ENCODE results near the gene SESN3. TPM values are rescaled to one million over a fixed set of nuclear protein-coding genes. Genes with fewer than 3 reads are reported as not detected.

The SESN3 gene
- total and polyA plus RNA-seq, 2 experiments from 2014 or later = 2.9 to 19.2 TPM

DNA sequence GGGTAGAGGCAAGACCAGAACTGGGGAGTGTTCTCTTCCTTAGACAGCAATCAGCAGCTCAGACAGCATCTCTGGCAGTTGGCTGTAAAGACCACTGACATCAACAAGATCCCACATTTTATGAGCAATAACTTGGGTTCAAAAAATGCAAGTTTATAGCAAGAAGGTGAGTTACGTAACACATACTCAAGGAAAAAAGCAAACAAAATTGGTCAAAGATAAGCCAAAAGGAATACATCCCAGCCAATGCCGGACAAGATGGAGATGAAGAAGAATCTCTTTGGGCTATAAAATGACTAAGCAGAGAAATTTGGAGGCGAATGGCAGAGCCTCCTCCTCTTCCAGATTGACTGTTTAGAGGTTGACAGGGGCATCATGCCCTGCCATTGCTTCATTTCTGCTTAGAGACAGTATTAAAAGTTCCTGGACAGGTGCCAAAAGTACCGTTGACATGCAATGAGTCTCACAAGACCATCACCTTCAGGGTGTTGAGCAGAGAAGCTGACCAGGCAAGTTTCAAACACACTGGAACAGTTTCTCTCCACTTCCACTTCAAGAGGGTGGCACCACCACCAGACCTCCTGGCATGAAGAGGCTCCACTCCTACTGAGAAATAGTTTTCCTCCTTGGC, 85.5 kb downstream of the SESN3 start:
- Histone ChIP-seq H2AFZ (no peak overlapping the region), H3K4me1 (ENCODE audit: insufficient read depth) (peaks cover 53% of the 10 kb centered on the region), H3K27ac (no peak overlapping the region), H3K27me3 (replicated peaks; ENCODE audit: insufficient read depth) (no peaks in the 10 kb centered on the region), H3F3A (ENCODE audit: insufficient read depth) (peaks cover 65% of the 10 kb centered on the region), H3K9me3 (ENCODE audit: low read depth) (no peaks in the 10 kb centered on the region), H3K36me3 (ENCODE audit: low read depth) (no peaks in the 10 kb centered on the region), H3K4me3 (no peak overlapping the region), H3K4me2 (ENCODE audit: unreplicated experiment) (no peak overlapping the region), H3K9ac (no peak overlapping the region), H4K20me1 (ENCODE audit: insufficient read depth) (no peaks in the 10 kb centered on the region), H3K79me2 (ENCODE audit: insufficient read depth) (no peaks in the 10 kb centered on the region), H3K9me2 (ENCODE audit: insufficient read depth) (no peaks in the 10 kb centered on the region)
- 82 to 89% methylated on average over 4 of the region's 4 CpGs for WGBS, 2 experiments (ENCODE audit: low coverage in 1 of 2, low lambda C conversion rate in 2 of 2, missing lambda C conversion rate in 2 of 2)
- in situ Hi-C loops (cut with MboI) = no loop called here
- TF ChIP-seq EZH2phosphoT487 (IDR thresholded peaks at IDR 0.05; ENCODE audit: insufficient read depth, low read depth) (no peak), EZH2 (IDR thresholded peaks at IDR 0.05; ENCODE audit: insufficient read depth, poor library complexity, severe bottlenecking) (no peak)
- no peak for DNase-seq

DNA sequence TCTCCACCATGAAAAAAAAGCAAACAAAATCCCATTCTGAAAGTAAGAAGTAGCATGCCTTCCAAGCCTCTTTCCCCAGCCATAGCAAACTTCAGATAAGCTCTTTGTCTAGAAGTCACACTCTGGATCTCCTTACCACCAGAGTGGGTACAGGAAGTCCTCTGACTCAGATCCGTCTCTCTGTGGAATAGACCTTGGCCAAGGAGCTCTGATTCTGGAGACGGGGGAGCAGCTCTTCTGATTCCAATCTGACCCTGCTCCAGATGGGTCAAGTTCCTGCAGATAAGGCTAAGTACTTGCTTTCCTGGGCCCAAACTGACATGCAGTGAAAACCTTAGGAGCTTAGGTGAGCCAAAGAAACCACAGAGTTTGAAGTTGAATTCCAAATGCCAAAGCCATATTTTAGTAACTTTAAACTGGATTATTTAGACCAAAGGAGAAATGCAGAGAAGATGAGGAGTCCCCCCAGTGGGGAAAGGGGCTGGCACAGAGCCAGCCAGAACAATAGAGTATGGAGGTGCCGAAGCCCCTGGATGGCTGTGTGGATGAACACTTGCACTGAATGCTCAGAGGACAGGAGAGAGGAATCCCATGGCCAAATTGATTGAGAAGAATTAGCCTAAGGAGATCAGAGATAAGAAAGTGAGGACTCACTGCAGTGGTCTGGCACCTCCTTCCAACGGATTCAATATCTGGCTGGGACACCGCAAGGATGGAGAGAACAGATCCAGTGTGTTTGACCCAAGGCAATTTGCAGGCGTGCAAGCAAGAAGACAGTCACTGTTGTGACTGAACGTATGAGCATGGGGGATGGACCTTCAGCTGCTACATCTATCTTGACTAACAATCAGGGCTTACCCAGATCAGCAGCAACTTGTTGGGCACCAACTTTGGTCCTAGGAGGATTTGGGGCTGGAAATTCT, 86.4 kb downstream of the SESN3 start:
- Histone ChIP-seq H3K9me3 (ENCODE audit: low read depth) (no peaks in the 10 kb centered on the region), H3K9ac (no peak overlapping the region), H4K20me1 (ENCODE audit: insufficient read depth) (no peaks in the 10 kb centered on the region), H3K27ac (no peak overlapping the region), H3F3A (ENCODE audit: insufficient read depth) (peaks cover 65% of the 10 kb centered on the region), H3K4me1 (ENCODE audit: insufficient read depth) (peaks cover 56% of the 10 kb centered on the region), H3K79me2 (ENCODE audit: insufficient read depth) (no peaks in the 10 kb centered on the region), H3K36me3 (ENCODE audit: low read depth) (no peaks in the 10 kb centered on the region), H3K4me2 (ENCODE audit: unreplicated experiment) (peak overlapping the region; percentile 2), H3K9me2 (ENCODE audit: insufficient read depth) (no peaks in the 10 kb centered on the region), H2AFZ (no peak overlapping the region), H3K27me3 (replicated peaks; ENCODE audit: insufficient read depth) (no peaks in the 10 kb centered on the region), H3K4me3 (no peak overlapping the region)
- TF ChIP-seq EZH2phosphoT487 (IDR thresholded peaks at IDR 0.05; ENCODE audit: insufficient read depth, low read depth) (no peak), EZH2 (IDR thresholded peaks at IDR 0.05; ENCODE audit: insufficient read depth, poor library complexity, severe bottlenecking) (no peak)
- in situ Hi-C loops (cut with MboI) = no loop called here
- peak; percentile 47 for DNase-seq
- 82 to 83% methylated on average over 7 of the region's 7 CpGs for WGBS, 2 experiments (ENCODE audit: low coverage in 1 of 2, low lambda C conversion rate in 2 of 2, missing lambda C conversion rate in 2 of 2)

DNA sequence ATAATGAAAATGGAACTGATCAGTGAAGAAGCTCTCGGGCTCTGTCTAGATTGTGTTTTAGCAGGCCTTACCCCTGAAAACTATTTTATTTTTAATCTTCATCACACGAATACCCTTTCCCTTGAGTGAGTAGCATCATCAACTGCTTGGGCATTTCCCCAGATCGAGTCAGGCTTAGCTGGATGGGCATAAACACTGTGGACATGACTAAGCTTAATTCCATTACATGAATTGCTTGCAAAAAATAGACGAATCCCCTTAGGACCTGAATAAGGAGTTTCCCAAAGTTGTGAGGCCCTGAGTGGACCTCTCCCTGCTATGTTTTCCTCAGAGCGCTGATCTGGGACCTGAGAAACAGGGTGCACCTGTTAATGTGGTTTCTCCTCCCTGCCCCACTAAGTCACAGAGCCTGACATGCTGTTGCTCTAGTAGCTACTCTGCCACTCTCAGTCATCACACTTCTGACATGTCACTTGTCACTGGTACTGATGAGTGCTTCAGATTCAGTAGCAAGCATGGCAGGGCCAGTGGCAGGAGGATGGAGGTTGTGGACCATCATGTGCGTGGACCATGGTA, 87.8 kb downstream of the SESN3 start:
- peak overlapping the region; percentile 59 for H3K27ac ChIP-seq
- peak overlapping the region; percentile 16; the same call in 1 of the 2 replicates for H3K9ac ChIP-seq
- 56% methylated on average over 6 of the region's 6 CpGs for WGBS, 2 experiments (ENCODE audit: low coverage in 1 of 2, low lambda C conversion rate in 2 of 2, missing lambda C conversion rate in 2 of 2)
- peaks cover 53% of the 10 kb centered on the region for H3F3A ChIP-seq (ENCODE audit: insufficient read depth)
- no peaks in the 10 kb centered on the region for H3K36me3 ChIP-seq (ENCODE audit: low read depth)
- H2AFZ ChIP-seq = no peak overlapping the region
- H3K4me1 ChIP-seq (ENCODE audit: insufficient read depth) = peaks cover 48% of the 10 kb centered on the region
- peak; percentile 86 for DNase-seq
- peak overlapping the region; percentile 5 for H3K4me2 ChIP-seq (ENCODE audit: unreplicated experiment)
- in situ Hi-C loops (cut with MboI) = no loop called here
- TF ChIP-seq EZH2phosphoT487 (IDR thresholded peaks at IDR 0.05; ENCODE audit: insufficient read depth, low read depth) = no peak
- H3K9me2 ChIP-seq (ENCODE audit: insufficient read depth) = no peaks in the 10 kb centered on the region
- H3K9me3 ChIP-seq (ENCODE audit: low read depth) = no peaks in the 10 kb centered on the region
- H3K4me3 ChIP-seq = no peak overlapping the region
- H3K27me3 ChIP-seq (replicated peaks; ENCODE audit: insufficient read depth) = no peaks in the 10 kb centered on the region
- H3K79me2 ChIP-seq (ENCODE audit: insufficient read depth) = no peaks in the 10 kb centered on the region
- H4K20me1 ChIP-seq (ENCODE audit: insufficient read depth) = no peaks in the 10 kb centered on the region

DNA sequence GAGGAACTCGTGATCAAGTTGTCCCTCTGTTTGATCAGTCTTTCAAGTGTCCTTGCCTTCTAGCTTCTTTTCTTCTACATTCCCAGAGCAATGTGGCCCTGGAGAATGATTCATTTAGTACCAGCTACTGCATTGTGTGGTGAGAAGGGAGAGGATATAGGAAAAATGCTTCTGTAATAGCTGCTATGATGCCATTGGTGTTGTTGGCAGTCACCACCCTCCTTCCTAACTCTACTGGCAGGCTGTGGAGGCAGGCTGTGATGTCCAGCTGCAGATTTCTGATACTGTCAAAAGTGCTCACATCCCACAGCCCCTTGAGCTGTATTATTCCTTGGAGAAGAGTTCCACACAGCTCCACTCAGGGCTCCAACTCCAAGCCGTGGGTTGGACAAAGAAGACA, 88.6 kb downstream of the SESN3 start:
- DNase-seq = peak; percentile 67
- Histone ChIP-seq H3K27ac (peak overlapping the region; percentile 59), H3K36me3 (ENCODE audit: low read depth) (no peaks in the 10 kb centered on the region), H3K4me3 (no peak overlapping the region), H3F3A (ENCODE audit: insufficient read depth) (peaks cover 45% of the 10 kb centered on the region), H3K27me3 (replicated peaks; ENCODE audit: insufficient read depth) (no peaks in the 10 kb centered on the region), H3K4me2 (ENCODE audit: unreplicated experiment) (no peak overlapping the region), H3K9me2 (ENCODE audit: insufficient read depth) (no peaks in the 10 kb centered on the region), H3K9me3 (ENCODE audit: low read depth) (no peaks in the 10 kb centered on the region), H2AFZ (no peak overlapping the region), H3K4me1 (ENCODE audit: insufficient read depth) (peaks cover 41% of the 10 kb centered on the region), H3K79me2 (ENCODE audit: insufficient read depth) (no peaks in the 10 kb centered on the region), H4K20me1 (ENCODE audit: insufficient read depth) (no peaks in the 10 kb centered on the region), H3K9ac (no peak overlapping the region; the same call in 1 of the 2 replicates)
- TF ChIP-seq EZH2 (IDR thresholded peaks at IDR 0.05; ENCODE audit: insufficient read depth, poor library complexity, severe bottlenecking) (no peak), EZH2phosphoT487 (IDR thresholded peaks at IDR 0.05; ENCODE audit: insufficient read depth, low read depth) (no peak)
- in situ Hi-C loops (cut with MboI) = no loop called here
- 42 to 55% methylated on average over 2 of the region's 2 CpGs for whole genome bisulfite sequencing, 2 experiments (ENCODE audit: low coverage in 1 of 2, low lambda C conversion rate in 2 of 2, missing lambda C conversion rate in 2 of 2)

Measured in GM23248 (cell line).